HepG2 (cell line): Measurements from ENCODE around the gene SF3B2. TPM values are rescaled to one million over a fixed set of nuclear protein-coding genes. Genes with fewer than 3 reads are reported as not detected.

Experiments used
- ATAC-seq: fragments of 200-7000 bp; cut with Tn5 transposase; 3 replicates; pipeline ENCODE4 v1.9.1; 2020; ENCODE audit warnings: mild to moderate bottlenecking, moderate library complexity
- BruUV-seq: library from RNA; stranded (reverse); fragments of 400-500 nt; replicated peaks from 2 replicates; lab custom pipeline; 2021; lab: Mats Ljungman, UMichigan
- CTCF ChIA-PET: fragments of 300-600 bp; formaldehyde crosslinking; extraction: SDS; loops from one replicate; lab custom pipeline; 2021; ENCODE audit warnings: low total read pairs, inconsistent platforms, low intra/inter-chr PET ratio; lab: Yijun Ruan, JAX
- POLR2A ChIA-PET: fragments of 350-600 bp; sonication (Branson Sonifier 250); formaldehyde crosslinking; loops from one replicate; lab custom pipeline; 2020; ENCODE audit warnings: antibody characterized with exemption, inconsistent platforms; lab: Yijun Ruan, JAX
- DNase-seq: peaks from one replicate; pipeline ENCODE4 v3.0.0-alpha.2; 2015; ENCODE audit warnings: low spot score
- FAIRE-seq: peaks from 3 replicates; lab custom pipeline; 2011; peaks lifted over from hg19 to GRCh38; lab: Jason Lieb, UNC
- H2AFZ ChIP-seq: one replicate; pipeline ENCODE4 v1.6.1; 2011; ENCODE audit warnings: low read length, inconsistent platforms
- H3K27ac ChIP-seq: fragments of 300-600 bp; 3 replicates; pipeline ENCODE4 v1.8.0; 2011; ENCODE audit warnings: mixed run types, mild to moderate bottlenecking, mixed read lengths, low read length, inconsistent platforms; ENCODE audit not compliant: insufficient read depth; ENCODE audit errors: extremely low read length
- H3K27me3 ChIP-seq, 2 experiments: fragments of 200-600 bp in 1 of 2; 2 replicates in 1 of 2; 3 replicates in 1 of 2; pipeline versions ENCODE4 v1.6.0 to v1.8.0; 2011; ENCODE audit warnings: low read length in 2 of 2, mild to moderate bottlenecking in 2 of 2, moderate library complexity in 2 of 2, inconsistent platforms in 1 of 2; ENCODE audit not compliant: insufficient read depth in 2 of 2, control insufficient read depth in 1 of 2
- H3K36me3 ChIP-seq, 2 experiments: fragments of 200-600 bp in 1 of 2; replicated peaks in 1 of 2; 2 replicates in 1 of 2; 3 replicates in 1 of 2; pipeline versions ENCODE4 v1.5.1 to v1.8.0; 2011; ENCODE audit warnings: low read length in 2 of 2, inconsistent platforms in 1 of 2; ENCODE audit not compliant: insufficient read depth in 2 of 2, control insufficient read depth in 1 of 2
- H3K4me1 ChIP-seq: 2 replicates; pipeline ENCODE4 v1.5.1; 2012; ENCODE audit warnings: low read length, inconsistent platforms; ENCODE audit not compliant: insufficient read depth
- H3K4me2 ChIP-seq: 2 replicates; pipeline ENCODE4 v1.6.0; 2011; ENCODE audit warnings: low read depth, low read length, inconsistent platforms
- H3K4me3 ChIP-seq, 3 experiments: fragments of 200-600 bp in 1 of 3; sonication (generic), shearing (Covaris generic) in 1 of 3; replicated peaks in 1 of 3; 2 replicates each; pipeline ENCODE4 v1.5.1; 2011 to 2016; ENCODE audit warnings: low read length in 3 of 3, inconsistent platforms in 2 of 3, low read depth in 2 of 3, mild to moderate bottlenecking in 2 of 3, control low read depth in 1 of 3, mixed read lengths in 1 of 3; ENCODE audit not compliant: insufficient read depth in 1 of 3
- H3K79me2 ChIP-seq: one replicate; pipeline ENCODE4 v1.6.1; 2011; ENCODE audit warnings: low read length, inconsistent platforms; ENCODE audit not compliant: insufficient read depth
- H3K9ac ChIP-seq: 2 replicates; pipeline ENCODE4 v1.6.0; 2011; ENCODE audit warnings: mild to moderate bottlenecking, low read depth, low read length, inconsistent platforms; ENCODE audit not compliant: insufficient read depth
- H3K9me3 ChIP-seq: 2 replicates; pipeline ENCODE4 v1.5.1; 2012; ENCODE audit warnings: mild to moderate bottlenecking, low read length
- H4K20me1 ChIP-seq: 2 replicates; pipeline ENCODE4 v1.6.0; 2011; ENCODE audit warnings: inconsistent platforms, mild to moderate bottlenecking, low read length, moderate library complexity; ENCODE audit not compliant: insufficient read depth
- AGO2 ChIP-seq: fragments of 200-400 bp; formaldehyde crosslinking; optimal IDR thresholded peaks from 2 replicates; pipeline ENCODE3; 2017; ENCODE audit warnings: mild to moderate bottlenecking, low read depth, low read length, moderate library complexity
- HCFC1 ChIP-seq: fragments of 150-350 bp; IDR thresholded peaks from 2 replicates; pipeline ENCODE4 v1.6.1; 2014; ENCODE audit warnings: low read depth, low read length
- HNF4G ChIP-seq, 2 experiments: sonication (generic) in 1 of 2; formaldehyde crosslinking in 1 of 2; IDR thresholded peaks; 2 replicates each; pipeline versions ENCODE4 v1.4.0 to v1.6.1; 2011 to 2020; ENCODE audit warnings: borderline replicate concordance in 2 of 2, low read depth in 2 of 2, mild to moderate bottlenecking in 2 of 2, low read length in 1 of 2, missing genetic modification reagents in 1 of 2, moderate library complexity in 1 of 2
- PHB2 ChIP-seq: fragments of 450-650 bp; IDR thresholded peaks from 2 replicates; pipeline ENCODE4 v1.6.1; 2018; ENCODE audit not compliant: partially characterized antibody
- SAFB2 ChIP-seq: sonication (generic); formaldehyde crosslinking; IDR thresholded peaks from 2 replicates; pipeline ENCODE4 v1.5.1; 2020; ENCODE audit warnings: missing genetic modification reagents, low read depth, mild to moderate bottlenecking, borderline replicate concordance
- ZNF124 ChIP-seq: sonication (generic); formaldehyde crosslinking; IDR thresholded peaks from 2 replicates; pipeline ENCODE4 v1.4.0; 2020; ENCODE audit warnings: missing genetic modification reagents
- ZNF335 ChIP-seq: sonication (generic); formaldehyde crosslinking; IDR thresholded peaks from 2 replicates; pipeline ENCODE4 v1.4.0; 2020; ENCODE audit warnings: missing genetic modification reagents
- ZNF749 ChIP-seq: sonication (generic); formaldehyde crosslinking; IDR thresholded peaks from 2 replicates; pipeline ENCODE4 v1.8.0; 2022; ENCODE audit warnings: mild to moderate bottlenecking, missing genetic modification reagents, moderate library complexity, borderline replicate concordance
- ZNF788 ChIP-seq: sonication (generic); formaldehyde crosslinking; IDR thresholded peaks from 2 replicates; pipeline ENCODE4 v1.5.0; 2020; ENCODE audit warnings: mild to moderate bottlenecking, missing genetic modification reagents, borderline replicate concordance
- ZSCAN22 ChIP-seq: sonication (generic); formaldehyde crosslinking; IDR thresholded peaks from 2 replicates; pipeline ENCODE4 v1.4.0; 2020; ENCODE audit warnings: mild to moderate bottlenecking, missing genetic modification reagents
- WGBS: methylation state at CpG from one replicate; pipeline ENCODE4 v1.1.6; 2017; ENCODE audit warnings: low lambda C conversion rate; 5-methylcytosine and 5-hydroxymethylcytosine counted together
- in situ Hi-C: cut with HindIII; loops from 2 replicates; pipeline ENCODE4 v1.10.0; 2017; ENCODE audit warnings: low pct_unique_long_range_greater_than_20kb; ENCODE audit not compliant: extremely low pct_ligation_motif_present
- intact Hi-C: fragments of 100-400 bp; cut with micrococcal nuclease; formaldehyde crosslinking; loops from one replicate; pipeline ENCODE4 v1.10.0; 2022; ENCODE audit not compliant: unreplicated experiment
- polyA plus RNA-seq, 8 experiments: library from polyadenylated mRNA; depleted of rRNA in 3 of 8; stranded (reverse) in 7 of 8; unstranded in 1 of 8; fragments of >200 nt; fragmentation: Illumina TruSeq in 4 of 8; extraction: Trizol in 4 of 8; gene quantifications; 2 replicates each; pipeline versions ENCODE4 v1.2.1 to v1.2.3, GENCODE V29; 2011 to 2016; ENCODE audit warnings: low read depth in 4 of 8, missing spikeins in 1 of 8, mixed read lengths in 1 of 8; ENCODE audit not compliant: insufficient read depth in 1 of 8
- total RNA-seq, 5 experiments: library from RNA; depleted of rRNA; stranded (reverse); fragments of >200 nt; fragmentation: Illumina TruSeq; extraction: Trizol; gene quantifications; 2 replicates each; pipeline ENCODE4 v1.2.3, GENCODE V29; 2016; ENCODE audit warnings: low read depth in 1 of 5
- TF ChIP-seq, protein P1 (sequence below): IDR thresholded peaks from 2 replicates; pipeline ENCODE4 v1.6.1; 2016; ENCODE audit warnings: low read depth, borderline replicate concordance
- TF ChIP-seq, protein P2 (sequence below): IDR thresholded peaks from 2 replicates; pipeline ENCODE4 v1.6.1; 2016; ENCODE audit warnings: low read depth, missing genetic modification reagents, missing compliant biosample characterization

The SF3B2 gene
- total and polyA plus RNA-seq, 2 of the 13 experiments (the other 11 are each of a cell fraction or from before 2014, with no cell fraction given) = 70.4 to 153 TPM

GRCh38 chr11:66006891-66007176, 45.3 kb upstream of the SF3B2 start:
- ATAC-seq = no peak
- no peaks in the 10 kb centered on the region for H3K9me3 ChIP-seq
- FAIRE-seq = no peak
- intact Hi-C loops (no loop called here), in situ Hi-C loops (no loop called here)
- ChIA-PET CTCF (no interaction called here), POLR2A (interaction anchor here (0.6 kb wide), 1 partner anchor 13 kb away, joined by 4 read pairs; no protein-coding TSS in a partner anchor)
- WGBS = 90% methylated on average over 2 of the region's 4 CpGs
- no peak overlapping the region for H3K4me2 ChIP-seq
- BruUV-seq = no TSS peak
- H3K9ac ChIP-seq = no peak overlapping the region
- no peak for DNase-seq
- H4K20me1 ChIP-seq = no peaks in the 10 kb centered on the region
- no peak overlapping the region for H3K4me3 ChIP-seq
- peaks cover 1 to 7% of the 10 kb centered on the region in 2 experiments; a peak in 3 of 5 replicates for H3K36me3 ChIP-seq
- no peak overlapping the region for H3K27ac ChIP-seq
- peaks cover 4 to 17% of the 10 kb centered on the region in 2 experiments; a peak in 4 of 5 replicates for H3K27me3 ChIP-seq
- no peak overlapping the region for H2AFZ ChIP-seq
- H3K79me2 ChIP-seq = peaks cover 11% of the 10 kb centered on the region
- TF ChIP-seq PHB2 = no peak
- TF ChIP-seq, protein P1, sequence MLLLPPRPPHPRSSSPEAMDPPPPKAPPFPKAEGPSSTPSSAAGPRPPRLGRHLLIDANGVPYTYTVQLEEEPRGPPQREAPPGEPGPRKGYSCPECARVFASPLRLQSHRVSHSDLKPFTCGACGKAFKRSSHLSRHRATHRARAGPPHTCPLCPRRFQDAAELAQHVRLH = no peak
- no peak for TF ChIP-seq ZNF335 (CRISPR knock-in tag)
- TF ChIP-seq ZSCAN22 = no peak
- TF ChIP-seq ZNF124 (CRISPR knock-in tag) = no peak
- TF ChIP-seq HNF4G (IDR thresholded peaks at IDR 0.05; ENCODE audit: borderline replicate concordance, low read depth, low read length) = no peak
- no peak for TF ChIP-seq HNF4G (CRISPR knock-in tag; IDR thresholded peaks at IDR 0.05; ENCODE audit: borderline replicate concordance, low read depth)
- TF ChIP-seq HCFC1 = no peak
- no peak for TF ChIP-seq ZNF749 (CRISPR knock-in tag)
- TF ChIP-seq, all 625 proteins: peak for 0
- peaks cover 31% of the 10 kb centered on the region for H3K4me1 ChIP-seq

GRCh38 chr11:66007201-66007634, 44.9 kb upstream of the SF3B2 start:
- no peak overlapping the region for H3K4me2 ChIP-seq
- ATAC-seq (peak; percentile 21), FAIRE-seq (no peak), DNase-seq (no peak)
- peak; percentile 13 for TF ChIP-seq AGO2
- TF ChIP-seq, protein P2, sequence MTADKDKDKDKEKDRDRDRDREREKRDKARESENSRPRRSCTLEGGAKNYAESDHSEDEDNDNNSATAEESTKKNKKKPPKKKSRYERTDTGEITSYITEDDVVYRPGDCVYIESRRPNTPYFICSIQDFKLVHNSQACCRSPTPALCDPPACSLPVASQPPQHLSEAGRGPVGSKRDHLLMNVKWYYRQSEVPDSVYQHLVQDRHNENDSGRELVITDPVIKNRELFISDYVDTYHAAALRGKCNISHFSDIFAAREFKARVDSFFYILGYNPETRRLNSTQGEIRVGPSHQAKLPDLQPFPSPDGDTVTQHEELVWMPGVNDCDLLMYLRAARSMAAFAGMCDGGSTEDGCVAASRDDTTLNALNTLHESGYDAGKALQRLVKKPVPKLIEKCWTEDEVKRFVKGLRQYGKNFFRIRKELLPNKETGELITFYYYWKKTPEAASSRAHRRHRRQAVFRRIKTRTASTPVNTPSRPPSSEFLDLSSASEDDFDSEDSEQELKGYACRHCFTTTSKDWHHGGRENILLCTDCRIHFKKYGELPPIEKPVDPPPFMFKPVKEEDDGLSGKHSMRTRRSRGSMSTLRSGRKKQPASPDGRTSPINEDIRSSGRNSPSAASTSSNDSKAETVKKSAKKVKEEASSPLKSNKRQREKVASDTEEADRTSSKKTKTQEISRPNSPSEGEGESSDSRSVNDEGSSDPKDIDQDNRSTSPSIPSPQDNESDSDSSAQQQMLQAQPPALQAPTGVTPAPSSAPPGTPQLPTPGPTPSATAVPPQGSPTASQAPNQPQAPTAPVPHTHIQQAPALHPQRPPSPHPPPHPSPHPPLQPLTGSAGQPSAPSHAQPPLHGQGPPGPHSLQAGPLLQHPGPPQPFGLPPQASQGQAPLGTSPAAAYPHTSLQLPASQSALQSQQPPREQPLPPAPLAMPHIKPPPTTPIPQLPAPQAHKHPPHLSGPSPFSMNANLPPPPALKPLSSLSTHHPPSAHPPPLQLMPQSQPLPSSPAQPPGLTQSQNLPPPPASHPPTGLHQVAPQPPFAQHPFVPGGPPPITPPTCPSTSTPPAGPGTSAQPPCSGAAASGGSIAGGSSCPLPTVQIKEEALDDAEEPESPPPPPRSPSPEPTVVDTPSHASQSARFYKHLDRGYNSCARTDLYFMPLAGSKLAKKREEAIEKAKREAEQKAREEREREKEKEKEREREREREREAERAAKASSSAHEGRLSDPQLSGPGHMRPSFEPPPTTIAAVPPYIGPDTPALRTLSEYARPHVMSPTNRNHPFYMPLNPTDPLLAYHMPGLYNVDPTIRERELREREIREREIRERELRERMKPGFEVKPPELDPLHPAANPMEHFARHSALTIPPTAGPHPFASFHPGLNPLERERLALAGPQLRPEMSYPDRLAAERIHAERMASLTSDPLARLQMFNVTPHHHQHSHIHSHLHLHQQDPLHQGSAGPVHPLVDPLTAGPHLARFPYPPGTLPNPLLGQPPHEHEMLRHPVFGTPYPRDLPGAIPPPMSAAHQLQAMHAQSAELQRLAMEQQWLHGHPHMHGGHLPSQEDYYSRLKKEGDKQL (CRISPR knock-in tag) = no peak
- TF ChIP-seq SAFB2 (CRISPR knock-in tag) = no peak
- no peak for TF ChIP-seq ZNF788 (CRISPR knock-in tag)
- H3K9me3 ChIP-seq = no peaks in the 10 kb centered on the region
- peaks cover 31% of the 10 kb centered on the region for H3K4me1 ChIP-seq
- ChIA-PET CTCF (no interaction called here), POLR2A (interaction anchor here (0.6 kb wide), 1 partner anchor 12 kb away, joined by 4 read pairs; no protein-coding TSS in a partner anchor)
- H3K9ac ChIP-seq = no peak overlapping the region
- peaks cover 4 to 20% of the 10 kb centered on the region in 2 experiments; a peak in 4 of 5 replicates for H3K27me3 ChIP-seq
- in situ Hi-C loops (no loop called here), intact Hi-C loops (no loop called here)
- H4K20me1 ChIP-seq = no peaks in the 10 kb centered on the region
- H3K4me3 ChIP-seq = no peak overlapping the region
- no peak overlapping the region for H2AFZ ChIP-seq
- BruUV-seq = no TSS peak
- no peak overlapping the region for H3K27ac ChIP-seq
- H3K36me3 ChIP-seq = peaks cover 1 to 7% of the 10 kb centered on the region in 2 experiments; a peak in 3 of 5 replicates
- H3K79me2 ChIP-seq = peaks cover 10% of the 10 kb centered on the region
- 53% methylated on average over 3 of the region's 5 CpGs for WGBS
